ENCODE measurements around the gene NAV3.
A peak's percentile ranks its signal among the peaks of the same experiment; 100 is the strongest.

NAV3 gene

DNA sequence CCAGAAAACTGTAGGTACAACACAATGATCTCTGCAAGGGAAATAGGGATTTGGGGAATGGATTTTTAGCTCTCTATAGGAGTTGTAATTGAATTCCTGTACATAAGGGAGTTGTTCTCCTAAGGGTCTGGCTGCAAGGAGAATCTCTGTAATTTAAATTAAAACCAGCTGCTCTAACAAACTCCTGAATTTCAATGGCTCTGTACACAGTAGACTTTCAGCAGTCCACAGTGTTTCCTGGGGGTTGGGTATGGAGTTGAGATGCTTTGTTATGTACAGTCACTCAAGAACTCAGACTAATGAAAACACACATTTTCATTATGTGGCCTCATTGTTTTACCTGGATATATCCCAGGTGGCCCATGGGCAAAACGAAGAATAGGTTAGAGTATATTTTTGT is 93.2 kb downstream of the NAV3 start:
- DNase-seq (ENCODE audit: low read depth, low spot score): peak; percentile 18

DNA sequence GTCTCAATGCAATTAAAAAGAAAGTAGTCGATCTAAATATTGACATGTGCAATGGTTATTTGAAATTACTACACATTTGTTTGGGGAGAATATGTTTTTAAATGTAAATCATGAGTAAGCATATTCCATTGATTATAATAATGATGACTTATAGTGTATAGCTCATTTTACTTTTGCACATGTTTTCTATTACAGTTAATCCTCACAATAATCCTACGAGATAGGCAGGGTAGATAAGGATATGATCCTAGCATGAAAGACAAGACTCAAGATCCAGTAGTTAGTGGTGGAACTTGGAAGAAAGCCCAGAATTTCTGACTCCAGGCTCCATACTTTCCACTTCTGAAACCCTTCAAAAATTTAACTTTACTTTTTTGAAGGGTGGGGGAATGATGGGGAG is 94.0 kb downstream of the NAV3 start:
- peak; percentile 69 for DNase-seq (ENCODE audit: low read depth, low spot score)

DNA sequence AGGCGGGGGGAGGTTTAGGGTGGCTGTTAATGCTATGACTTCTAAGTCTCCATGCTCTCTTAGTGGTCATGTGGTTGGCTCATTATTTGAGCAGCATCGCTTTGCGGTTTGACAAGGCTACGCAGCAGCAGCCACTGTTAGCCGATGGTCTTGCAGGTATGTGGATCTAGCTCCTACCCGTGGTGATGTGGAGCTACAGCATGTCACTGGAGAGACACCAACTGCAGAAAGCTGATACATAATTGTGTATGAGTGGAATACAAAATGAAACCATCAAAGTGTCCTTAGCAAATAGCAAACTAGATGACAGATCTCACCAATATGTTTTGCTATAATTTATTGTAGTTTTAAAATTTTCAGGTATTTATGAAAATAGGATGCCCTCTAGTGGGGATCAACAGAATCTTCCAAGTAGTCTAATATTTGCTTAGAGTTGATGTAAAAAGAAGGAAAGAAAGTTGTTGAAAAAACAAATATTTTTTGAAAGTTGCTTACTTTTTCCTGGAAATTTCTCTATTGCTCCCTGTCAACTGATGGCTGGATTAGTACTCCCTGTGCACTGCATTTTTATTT is 94.9 kb downstream of the NAV3 start:
- DNase-seq (ENCODE audit: low read depth, low spot score): peak; percentile 97

DNA sequence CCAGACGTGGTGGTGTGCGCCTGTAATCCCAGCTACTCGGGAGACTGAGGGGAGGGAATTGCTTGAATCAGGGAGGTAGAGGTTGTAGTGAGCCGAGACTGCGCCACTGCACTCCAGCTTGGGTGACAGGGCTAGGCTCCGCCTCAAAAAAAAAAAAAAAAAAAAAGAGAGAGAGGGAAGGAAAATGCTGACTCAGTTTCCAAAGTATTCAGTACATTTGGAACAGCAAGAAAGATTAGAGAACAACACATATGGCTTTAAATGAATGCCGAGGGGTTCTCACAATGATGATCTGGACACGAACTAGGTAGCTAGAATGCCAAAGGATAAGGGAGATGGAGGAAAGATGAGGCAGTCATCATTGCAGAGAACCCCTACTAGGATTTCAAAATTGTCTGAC is 97.4 kb downstream of the NAV3 start:
- DNase-seq (ENCODE audit: low read depth, low spot score): no peak

DNA sequence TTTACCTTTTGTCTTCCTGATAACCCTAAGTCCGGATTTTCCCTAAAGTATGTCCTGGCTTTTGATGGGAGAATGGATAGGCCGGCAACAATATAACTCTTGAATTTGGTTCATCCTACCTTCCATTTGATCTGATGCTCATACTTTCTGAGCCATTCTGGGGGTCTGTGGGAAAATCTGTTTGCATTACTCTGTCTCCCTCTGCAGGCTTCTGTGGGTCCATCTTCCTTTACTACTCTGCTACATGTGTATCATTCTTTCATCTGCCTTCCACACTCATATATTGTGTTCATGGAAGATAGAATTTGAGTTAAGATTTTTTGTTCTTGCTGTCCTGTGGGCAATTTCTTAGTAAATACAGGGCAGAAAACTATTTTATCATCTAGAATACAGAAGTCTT is 101.5 kb downstream of the NAV3 start:
- no peak for DNase-seq (ENCODE audit: low read depth, low spot score)

DNA sequence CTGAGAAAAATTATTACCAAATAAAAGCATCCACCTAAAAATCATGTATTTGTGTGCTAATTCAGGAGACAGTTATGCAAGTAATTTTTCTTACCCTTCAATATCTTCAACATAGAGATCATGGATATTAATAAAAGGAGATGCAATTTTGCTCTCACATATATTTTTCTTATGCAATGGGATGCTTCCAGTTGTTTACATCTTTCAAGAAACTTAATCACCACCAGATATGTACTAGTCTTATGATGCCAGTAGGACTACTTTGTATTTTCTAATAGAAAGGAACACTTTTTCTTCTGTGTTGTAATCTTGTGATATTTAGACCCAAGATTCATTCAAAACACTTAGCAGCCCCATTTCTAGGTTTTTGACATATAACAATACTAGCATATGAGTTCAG is 107.6 kb downstream of the NAV3 start:
- DNase-seq (ENCODE audit: low read depth, low spot score): no peak

DNA sequence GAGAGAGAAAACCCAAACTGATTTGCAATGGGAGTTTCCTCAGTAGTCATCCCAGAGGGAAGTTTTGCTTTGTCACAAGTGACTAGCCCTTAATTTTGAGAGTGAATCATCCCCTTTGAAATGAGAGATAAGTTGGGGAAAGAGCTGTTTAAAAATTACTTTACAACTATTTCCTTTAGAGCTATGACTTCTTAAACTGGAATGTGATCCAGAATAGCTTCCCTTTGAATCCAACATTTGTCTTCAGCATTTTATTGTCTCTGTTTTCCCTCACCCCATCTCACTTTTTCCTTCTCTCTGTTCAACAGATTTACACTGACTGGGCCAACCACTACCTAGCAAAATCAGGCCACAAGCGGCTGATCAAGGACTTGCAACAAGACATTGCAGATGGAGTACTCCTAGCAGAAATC is 109.3 kb downstream of the NAV3 start:
- DNase-seq (ENCODE audit: low read depth, low spot score): peak; percentile 71

DNA sequence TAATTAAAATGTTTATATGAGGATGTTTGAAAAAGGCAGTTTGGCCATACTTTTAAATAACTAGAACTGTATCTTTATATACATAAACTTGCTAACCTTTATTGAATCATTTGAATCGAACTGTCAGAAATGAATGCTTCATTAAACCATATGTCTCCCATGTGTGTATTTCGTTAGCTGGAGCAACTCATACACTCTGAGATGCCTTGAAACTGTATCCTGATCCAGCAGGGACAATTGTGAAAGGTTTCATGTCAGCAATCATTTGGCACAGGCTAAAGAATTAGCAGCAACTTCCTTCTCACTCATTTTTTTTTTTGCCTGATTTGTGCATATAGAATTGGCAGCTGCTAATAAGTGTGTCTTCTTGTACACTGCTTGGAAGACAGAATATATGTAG is 109.9 kb downstream of the NAV3 start:
- no peak for DNase-seq (ENCODE audit: low read depth, low spot score)

DNA sequence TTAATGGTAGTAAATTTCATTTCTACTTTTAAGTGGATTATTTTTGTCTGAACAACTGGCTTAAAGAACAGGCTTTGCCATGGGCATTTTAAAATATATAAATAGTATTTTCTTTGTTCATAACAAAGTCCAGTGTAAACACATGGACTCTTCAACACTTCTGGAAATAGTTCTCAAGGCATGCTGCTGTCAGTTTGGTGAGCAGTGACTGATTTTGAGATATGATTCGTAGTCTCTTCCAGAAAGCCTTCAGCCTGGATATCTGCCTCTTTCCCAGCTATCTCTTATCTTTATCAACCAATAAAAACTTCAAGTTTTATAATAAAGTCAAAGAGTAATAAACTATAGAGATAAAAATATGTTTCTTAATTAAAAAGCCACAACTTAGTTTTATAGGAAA is 110.7 kb downstream of the NAV3 start:
- DNase-seq (ENCODE audit: low read depth, low spot score): no peak

DNA sequence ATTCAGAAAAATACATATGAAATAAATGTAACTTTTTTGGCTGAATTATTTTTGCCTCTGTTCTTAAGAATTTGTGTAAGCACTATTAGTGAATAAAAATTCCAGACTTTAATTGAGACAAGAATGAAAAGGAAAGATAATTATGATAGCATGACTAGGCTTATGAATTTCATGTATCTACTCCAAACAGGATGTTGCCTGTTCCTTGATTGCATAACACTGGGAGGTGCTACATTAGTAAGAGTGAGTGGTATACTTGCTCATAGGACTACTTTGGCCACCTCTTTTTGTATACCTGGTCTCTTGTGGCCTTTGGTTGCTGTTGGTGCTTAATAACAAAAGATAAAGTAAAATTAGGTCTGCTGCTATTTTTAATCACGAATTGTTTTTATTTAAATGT is 112.8 kb downstream of the NAV3 start:
- no peak for DNase-seq (ENCODE audit: low read depth, low spot score)

DNA sequence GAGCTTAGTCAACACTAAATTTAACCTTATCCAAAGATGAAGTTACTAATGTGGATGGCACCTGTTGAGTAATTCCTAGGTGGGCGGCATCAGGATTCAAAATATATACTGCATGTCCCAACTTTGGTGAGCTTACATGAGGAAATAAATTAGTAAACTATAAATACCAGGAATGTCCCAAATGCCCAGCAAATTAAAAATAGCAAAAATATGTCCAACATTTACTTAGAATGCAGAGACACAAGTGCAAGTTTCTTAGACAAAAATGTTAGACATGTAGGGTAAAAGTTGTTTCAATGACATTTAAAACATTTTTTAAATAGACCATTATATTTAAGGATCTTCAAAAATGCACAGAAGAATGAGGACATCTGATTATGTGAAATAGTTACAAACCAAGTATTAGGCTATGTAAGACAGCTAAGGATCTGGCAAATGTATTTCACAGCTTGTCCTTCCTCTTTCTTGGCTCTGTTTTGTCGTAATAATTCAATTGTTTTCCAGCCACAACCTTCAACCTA is 115.9 kb downstream of the NAV3 start:
- no peak for DNase-seq (ENCODE audit: low read depth, low spot score)

DNA sequence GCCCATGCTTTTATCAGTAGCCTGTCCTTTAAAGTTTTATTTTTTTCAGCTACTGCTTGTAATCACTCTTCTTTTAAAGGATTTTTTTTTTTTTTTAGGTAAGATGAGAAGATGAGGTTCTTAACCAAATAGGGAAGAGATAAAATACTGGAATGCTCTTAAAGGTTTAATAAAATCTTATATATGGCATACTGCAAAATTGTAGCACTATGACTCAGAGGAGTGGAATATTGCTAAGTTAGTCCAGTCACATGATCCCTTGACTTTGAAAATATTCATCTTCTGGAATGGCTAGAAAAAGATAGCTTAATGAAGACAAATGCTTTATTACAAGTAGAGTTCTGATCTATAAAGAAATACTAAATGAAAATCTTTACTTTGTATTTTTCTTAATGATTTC is 116.6 kb downstream of the NAV3 start:
- DNase-seq (ENCODE audit: low read depth, low spot score): peak; percentile 53

DNA sequence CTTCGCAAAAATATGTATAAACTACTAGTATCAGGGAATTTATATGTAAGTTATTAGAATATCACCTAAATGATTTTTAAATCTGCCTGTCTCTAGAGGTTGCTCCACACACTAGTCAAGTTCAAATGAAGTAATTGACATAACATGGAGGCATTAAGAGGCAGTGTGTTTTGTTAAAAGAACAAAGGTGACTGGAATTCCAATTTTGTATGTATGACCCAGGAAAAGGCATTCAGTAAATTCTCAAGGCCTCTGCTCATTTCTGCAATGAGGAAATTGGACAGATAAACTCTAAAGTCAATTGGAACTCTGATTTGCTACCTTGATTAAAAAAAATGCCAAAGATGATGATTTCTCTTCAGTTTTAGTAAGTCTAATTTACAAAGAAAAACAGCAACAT is 117.1 kb downstream of the NAV3 start:
- DNase-seq (ENCODE audit: low read depth, low spot score): peak; percentile 37

DNA sequence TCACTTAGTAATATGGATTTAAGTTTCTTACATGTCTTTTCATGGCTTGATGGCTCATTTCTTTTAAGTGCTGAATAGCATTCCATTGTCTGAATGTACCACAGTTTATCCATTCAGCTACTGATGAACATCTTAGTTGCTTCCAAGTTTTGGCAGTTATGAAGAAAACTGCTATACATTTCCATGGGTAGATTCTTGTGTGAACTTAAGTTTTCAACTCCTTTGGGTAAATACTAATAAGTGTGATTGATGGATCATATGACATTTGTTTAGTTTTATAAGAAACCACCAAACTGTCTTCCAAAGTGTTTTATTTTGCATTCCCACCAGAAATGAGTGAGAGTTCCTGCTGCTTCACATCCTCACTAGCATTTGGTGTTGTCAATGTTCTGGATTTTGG is 119.2 kb downstream of the NAV3 start:
- no peak for DNase-seq (ENCODE audit: low read depth, low spot score)

DNA sequence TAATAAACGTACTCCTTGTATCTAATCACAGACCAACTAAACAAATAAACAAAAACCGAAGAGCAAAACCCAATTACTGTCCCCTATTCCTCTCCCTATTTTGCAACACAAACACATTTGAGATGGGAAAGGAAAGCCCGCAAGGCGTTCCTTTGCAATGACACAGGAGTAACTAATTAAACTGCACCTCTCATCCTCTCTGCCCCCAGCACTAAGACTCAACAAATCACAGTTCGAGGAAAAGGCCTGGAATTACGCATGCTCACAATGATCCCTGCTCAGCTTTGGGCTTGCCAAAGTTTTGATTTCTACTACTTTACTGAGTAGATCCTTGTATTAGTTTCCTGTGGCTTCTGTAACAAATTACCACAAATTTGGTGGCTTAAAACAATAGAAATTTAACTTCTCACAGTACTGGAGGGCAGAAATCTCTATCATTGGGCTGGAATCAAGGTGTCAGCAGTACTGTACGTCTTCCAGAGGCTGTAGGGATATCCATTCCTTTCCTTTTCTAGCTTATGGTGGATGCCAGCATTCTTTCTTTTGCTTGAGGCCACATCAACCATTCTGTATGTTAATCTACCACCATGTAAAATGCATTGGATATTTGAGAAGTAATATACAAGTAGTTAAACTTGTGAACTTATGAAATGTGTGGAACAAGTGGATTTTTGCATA is 123.0 kb downstream of the NAV3 start:
- no peak for DNase-seq (ENCODE audit: low read depth, low spot score)

DNA sequence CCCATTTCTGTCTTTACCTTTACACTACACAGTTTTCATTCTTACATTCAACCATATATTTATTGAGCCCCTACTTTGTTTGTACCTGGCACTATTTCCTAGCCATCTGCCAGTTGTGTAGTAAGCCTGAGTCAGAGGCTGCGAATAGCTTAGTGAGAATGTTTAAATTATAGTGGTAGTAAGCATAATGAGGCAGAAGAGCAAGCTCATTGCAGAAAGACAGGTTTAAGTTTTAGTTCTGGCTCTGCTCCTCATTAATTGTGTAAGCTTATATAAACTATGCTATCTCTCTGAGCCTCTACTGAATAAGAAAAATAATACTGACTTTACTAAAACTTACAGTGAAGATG is 123.5 kb downstream of the NAV3 start:
- DNase-seq (ENCODE audit: low read depth, low spot score): no peak

DNA sequence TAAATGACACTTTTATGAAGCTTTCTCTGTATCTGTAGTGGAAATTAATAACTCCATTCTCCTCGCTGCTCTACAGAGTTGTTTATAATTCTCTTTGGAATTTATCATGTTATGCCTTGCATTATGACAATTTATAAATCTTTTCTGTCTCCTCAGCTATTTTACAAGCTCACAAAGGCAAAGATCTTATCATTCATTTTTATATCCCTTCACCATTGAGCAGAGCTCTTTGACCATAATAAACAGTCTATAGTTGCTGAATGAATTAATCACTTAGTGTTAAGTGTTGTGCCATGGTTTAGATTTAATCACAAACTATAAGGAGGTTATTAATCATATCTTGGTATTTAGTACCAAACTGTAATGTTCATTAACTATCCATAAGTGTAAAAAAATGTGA is 126.4 kb downstream of the NAV3 start:
- DNase-seq (ENCODE audit: low read depth, low spot score): no peak

DNA sequence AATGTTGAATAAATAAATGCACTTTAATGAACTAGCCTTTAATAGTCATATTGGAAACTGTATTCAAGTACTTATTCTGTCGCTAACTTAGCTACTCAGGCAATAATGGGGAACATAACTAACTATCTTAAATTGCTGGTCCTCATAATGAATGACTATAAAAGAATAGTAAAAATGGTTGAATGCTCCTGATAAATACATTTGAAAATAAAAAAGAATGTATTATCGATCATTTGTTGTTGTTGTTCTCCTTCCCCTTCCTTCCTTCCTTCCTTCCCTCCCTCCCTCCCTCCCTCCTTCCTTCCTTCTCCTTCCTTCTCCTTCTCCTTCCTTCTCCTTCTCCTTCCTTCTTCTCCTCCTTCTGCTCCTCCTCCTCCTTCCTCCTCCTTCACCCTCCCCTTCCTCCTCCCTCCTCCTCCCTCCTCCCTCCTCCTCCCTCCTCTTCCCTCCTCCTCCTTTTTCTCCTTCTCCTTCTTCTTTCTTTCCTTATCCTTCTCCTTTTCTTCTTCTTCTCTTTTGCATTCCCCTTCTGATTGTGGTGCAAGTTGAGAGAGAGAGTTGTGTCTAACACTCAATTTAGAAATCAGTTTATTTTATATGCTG is 133.0 kb downstream of the NAV3 start:
- DNase-seq (ENCODE audit: low read depth, low spot score): no peak

DNA sequence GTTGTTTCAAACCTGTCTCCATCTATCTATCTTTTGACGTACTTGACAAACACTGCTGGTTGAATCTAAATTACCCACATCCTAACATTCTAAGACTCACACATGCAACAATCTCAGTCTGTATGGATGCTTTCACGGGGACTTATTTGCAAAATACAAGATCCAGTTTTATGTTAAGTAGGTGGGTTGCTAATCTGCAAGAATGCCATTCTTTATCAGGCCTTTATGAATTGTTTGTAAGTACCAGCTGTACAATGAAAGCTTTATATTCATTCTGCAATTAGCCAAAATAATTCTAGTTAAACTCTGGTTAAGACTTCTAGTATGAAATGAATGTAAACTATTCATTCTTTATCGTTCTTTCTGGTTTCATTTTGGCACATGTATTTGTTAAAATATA is 135.1 kb downstream of the NAV3 start:
- peak; percentile 66 for DNase-seq (ENCODE audit: low read depth, low spot score)

DNA sequence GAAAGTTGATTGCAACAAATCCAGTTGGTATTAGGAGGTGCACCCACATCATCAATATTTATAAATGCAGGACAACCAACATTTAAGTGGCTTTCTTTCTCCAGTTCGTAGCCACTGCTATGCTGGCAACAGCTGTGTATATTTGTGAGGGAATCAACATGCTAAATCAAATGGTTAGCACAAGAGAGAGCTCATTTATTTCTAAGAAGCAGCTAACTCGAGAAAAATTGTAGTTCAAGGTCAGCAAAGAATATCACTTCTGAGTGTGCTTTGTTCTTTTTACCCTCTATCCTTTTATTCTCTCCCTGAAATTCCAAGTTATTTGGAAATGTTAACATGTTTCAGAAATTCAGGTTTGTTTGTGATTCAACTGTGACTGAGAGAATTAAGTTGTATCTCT is 137.3 kb downstream of the NAV3 start:
- DNase-seq (ENCODE audit: low read depth, low spot score): peak; percentile 18

DNA sequence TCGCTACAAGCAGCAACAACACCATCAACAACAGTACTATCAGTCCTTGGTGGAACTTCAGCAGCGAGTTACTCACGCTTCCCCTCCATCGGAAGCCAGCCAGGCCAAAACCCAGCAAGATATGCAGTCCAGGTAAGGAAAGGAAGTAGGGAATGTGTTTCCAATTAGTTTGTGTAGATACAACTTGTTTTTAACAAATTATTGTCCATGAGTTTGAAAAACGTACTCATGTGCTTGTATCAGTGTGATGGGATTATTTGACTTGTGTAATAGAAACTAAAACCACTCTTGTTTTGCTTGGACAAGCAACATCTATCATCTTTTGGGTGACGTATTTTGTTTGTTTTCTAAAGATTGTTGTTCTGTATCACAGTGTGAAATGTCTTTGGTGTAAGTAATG is 137.9 kb downstream of the NAV3 start:
- no peak for DNase-seq (ENCODE audit: low read depth, low spot score)

DNA sequence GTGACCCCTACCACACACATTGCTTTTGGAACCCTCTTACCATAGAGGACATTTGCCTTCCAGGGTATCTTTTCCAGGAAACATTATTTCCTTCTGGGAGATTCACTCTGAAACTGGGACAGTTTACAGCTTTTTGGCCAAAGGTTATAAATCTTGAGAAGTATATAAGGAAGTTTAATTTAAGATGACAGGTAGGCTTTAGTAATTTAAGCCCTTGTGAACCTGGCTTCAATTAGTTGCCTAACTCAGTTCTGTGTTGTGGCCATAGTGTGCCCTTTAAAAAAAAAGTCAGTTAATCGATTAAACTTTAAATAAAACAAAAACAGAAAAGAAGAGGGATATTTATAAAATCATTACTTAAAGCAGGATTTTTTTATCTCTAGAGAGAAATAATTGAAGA is 142.9 kb downstream of the NAV3 start:
- no peak for DNase-seq (ENCODE audit: low read depth, low spot score)

DNA sequence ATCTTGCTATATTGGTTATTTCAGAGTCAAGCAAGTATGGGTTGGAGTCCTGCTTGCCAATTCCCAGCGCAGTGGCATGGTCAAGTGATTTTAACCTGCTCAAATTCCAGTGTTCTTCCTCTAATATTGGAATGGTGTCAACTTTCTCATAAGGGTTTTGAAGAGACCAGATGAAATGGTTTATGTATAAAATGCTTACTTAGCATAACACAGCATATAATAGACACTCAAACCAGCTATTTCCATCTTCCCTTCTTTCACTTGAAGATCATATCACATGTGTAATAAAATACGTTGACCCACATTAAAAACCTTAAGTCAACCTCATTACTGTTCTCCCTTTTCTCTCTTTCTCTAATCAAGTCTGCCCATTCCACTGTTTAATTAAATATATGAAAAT is 144.0 kb downstream of the NAV3 start:
- no peak for DNase-seq (ENCODE audit: low read depth, low spot score)

Data from astrocyte of the hippocampus (primary cell).